GM18502 (cell line): Measurements from ENCODE around the gene TNFRSF14.

Source experiments
- ATAC-seq: cut with Tn5 transposase; IDR thresholded peaks from one replicate; pipeline ENCODE4 v1.9.1; 2021; ENCODE audit warnings: mild to moderate bottlenecking; ENCODE audit not compliant: unreplicated experiment, poor library complexity

Gene TNFRSF14

DNA sequence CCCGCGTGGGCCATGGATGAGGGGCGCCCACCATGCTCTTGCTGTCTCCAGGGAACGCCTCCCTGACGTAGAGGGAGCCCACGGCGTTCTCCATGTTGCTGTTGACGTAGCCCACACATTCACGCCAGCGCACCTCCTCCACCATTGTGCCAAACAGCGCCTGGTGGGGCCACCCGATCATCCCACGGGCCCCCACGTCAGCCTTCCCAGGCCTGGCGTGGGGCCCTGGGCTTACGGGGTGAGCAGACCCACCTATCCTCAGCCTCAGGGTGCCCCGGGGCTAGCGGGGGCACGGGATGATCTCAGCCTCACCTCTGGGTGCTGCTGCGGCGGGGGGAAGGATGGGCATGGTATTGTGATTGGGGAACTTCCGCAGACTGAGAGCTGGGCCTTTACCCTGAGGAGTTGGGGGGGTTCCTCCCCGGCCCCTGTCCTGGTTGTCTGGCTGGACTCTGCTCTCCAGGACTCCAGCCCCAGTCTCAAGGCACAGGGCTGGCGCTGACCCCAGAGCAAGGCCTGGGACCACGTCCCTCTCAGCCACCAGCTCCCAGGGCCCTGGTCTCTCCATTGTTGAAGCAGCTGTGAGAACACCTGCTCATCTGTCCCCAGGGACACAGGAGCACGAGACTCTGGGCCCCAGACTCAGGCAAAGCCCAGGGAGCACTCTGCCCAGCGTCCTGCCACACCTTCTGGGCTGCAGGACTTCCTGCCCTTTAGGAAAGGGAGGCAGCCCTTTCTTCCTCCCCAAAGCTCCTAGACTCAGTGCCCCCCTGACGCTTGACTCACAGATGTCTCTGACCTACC lies 40.6 kb downstream of the TNFRSF14 start:
- ATAC-seq, result no peak

DNA sequence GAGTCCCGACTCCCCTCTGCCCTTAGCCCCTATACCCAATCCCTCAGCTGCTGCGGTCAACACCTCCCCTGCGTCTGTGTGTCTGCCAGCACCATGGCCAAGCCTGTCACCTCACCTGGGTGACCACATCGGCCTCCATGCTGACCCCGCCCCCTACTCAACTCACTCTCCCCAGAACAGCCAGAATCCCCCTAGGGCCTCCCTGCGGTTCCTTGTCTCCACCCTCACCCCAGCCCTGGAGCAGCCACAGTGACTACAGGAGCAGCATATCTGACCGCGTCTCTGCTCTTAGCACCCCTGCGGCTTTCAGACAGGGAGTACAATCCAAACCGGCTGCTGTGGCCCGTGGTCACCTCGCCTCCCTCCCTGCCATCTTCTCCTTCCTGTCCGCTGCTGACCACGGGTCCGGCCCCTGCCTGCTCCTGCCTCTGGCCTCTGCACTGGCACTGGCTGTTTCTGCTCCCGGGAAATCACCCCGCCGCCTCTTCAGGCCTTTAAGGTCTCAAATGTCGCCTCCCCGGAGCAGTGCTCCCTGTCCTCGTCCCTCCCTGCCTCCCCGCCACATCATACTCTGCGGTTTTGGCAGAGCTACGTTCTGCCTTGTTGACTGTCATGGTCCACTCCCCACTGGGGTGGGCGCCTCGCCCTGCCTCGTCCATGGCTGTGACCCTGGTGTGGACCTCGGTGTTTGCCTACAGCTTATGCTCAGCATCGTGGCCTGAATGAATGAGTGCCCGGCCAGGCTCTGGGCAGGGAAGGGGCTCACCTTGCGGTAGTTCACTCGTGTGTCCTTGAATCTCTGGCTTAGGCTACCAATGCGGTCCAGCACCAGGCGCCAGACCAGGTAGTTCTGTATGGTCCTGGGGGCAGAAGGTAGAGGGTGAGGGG lies 41.5 kb downstream of the TNFRSF14 start:
- no peak for ATAC-seq

DNA sequence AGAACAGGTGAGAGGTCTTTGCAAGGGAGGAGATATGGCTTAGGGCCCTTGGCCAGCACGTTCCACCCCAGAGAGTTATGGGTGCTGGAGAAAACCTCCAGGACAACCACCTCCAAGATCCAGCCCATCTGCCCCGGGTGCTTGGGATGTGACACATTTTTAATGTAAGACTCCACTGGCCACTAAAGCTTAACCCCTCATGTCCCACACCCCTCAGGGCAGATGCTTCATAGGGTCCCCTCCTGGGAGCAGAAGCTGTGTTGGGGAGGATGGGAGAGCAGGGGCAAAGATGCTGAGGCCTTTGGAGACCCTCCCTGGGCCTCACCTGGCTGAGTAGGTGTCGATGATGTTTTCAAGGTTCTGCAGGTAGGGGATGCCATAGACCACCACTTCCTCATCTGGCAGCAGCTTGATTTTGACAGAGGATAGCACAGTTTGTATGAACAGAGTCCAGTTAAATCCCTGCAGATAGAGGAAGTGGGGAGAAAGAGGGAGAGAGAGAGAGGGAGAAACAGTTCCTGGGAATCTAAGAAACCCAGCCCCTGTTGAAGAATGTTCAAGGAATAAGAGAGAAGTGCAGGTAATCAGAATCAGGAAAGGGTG lies 42.3 kb downstream of the TNFRSF14 start:
- no peak for ATAC-seq

DNA sequence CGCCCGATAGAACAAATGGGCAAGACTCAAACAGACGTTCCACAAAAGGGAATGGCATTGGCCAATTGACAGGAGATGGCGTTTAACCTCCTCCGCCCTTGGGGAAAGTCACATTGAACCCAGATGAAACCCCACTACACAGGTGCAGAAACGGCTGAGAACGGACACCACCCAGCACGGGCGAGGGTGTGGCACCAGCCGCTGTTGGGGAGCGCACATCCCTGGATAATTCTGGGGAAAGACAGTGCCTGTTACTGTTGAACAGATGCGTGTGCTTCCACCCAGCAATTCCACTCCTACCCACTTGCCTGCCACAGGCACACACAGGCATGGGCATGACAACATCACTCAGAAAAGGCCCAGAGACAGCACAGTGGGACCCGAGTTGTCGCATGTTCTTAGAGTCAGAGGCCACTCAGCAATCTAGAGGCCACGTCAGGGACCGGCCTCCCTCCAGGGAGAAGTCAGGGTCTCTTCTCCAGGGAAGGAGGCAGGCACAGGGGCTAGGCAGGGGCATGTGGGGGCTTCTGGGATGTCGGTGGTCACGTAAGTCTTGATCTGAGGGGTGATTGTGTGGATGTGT lies 45.6 kb downstream of the TNFRSF14 start:
- ATAC-seq, result no peak

DNA sequence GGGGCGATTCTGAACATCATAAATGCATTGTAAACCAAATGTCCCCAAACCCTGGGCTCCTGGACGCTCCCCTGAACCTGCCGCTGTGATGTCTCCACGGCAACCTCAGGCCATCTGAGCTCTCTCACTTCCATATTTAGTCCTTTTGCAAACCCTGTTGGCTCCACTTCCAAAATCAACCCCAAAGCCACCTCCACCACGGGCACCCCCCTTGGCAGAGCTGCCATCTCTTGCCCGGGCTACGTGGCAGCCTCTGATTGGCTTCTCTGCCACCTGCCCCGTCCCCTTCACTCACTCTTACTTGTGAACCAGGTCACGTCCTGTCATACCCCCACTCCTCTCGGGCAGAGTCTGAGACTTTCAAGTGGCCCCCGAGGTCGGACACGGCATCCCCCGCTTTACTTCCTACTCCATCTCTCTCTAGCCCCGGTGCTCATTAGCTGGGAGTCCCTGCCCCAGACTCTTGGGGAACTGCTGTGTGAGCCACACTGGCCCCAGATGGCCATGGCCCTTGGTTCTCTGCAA lies 46.2 kb downstream of the TNFRSF14 start:
- no peak for ATAC-seq

DNA sequence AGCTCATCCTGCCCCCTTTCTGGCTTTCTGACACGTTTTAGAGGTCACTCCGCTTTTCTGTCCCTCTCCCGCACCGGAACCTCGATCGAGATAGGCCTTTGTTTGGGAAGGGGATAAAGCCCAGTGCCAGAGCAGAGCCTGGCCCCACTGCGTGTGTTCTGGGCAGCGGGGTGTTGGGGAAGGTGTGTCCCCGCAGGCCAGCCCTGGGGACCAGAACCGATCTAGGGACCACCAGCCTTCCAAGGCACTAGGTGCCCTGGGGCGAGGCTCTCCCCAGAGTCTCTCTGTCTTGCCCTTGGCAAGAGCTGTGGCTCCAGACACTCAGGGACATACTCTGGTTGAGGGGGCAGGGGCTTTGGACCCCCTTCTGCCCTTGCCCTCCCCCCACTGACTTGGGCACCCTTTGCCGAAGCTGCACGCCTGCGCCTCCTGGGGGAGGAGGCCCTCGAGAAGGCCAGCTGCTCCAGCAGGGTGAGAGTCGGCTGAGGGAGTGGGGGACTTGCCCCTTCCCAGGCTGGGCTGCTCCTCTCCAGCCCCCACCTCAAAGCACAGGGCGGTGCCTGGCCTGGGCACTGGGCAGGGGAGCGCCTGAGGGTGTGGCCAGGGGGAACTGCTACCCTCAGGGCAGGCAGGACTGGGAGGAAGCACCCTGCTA lies 46.8 kb downstream of the TNFRSF14 start:
- no peak for ATAC-seq

DNA sequence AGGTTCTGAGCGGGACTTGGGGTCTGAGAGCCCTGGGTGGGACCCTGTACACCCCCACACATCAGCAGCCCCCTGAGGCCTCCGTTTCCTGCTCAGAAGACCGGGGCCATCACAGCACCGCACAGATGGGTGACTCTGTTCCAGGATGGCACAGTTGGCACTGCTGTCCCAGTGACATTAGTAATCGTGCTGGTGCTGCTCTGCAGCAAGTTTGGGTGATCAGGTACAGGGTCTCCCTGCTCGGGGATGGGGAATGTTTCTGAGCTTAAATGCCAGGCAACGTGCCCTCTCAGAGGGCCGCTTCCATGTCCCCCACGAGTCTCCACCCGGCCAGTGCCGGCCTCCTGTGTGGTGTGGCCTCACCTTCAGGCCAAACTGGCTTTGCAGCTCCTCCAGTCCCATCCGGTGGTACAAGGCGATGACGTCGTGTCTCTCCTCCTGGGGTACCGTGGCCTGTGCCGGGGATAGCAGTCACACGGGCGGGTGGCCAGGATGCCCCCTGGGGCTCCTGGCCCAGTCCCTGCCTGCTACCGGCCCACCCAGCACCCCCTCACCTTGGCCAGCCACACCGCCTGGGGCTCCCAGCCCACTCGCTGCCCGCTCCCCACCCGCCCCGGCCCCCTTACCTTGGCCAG lies 47.5 kb downstream of the TNFRSF14 start:
- no peak for ATAC-seq

DNA sequence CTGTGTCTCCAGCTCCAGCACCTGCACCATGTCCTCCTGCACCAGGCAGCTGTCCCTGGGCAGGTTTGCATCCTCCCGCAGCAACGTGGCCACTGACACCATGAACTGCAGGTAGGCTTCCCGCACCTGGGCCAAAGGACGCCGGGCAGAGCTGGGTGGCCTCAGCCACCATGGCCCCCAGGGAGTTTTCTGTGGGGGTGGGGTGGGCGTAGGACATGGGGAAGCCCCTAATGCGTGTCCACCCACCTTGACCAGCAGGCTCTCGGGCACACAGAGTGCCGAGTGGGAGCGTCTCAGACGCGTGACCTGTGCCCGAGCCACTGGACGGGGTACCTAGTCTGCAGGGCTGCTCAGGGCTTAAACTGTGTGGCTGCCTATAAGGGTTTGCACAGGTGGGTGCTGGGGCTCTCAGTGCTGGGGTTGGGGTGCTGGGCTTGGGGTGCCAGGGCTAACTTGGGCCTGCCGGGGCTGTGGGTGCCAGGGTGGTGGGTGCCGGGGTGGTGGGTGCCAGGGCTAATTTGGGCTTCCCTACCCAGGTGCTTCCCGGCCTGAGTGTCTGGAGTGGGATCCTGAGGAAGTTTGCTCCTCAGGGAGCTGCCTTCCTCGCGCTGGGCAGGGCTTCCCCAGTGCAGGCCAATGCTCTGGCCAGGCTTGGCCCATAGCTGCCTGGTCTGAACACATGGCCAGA lies 48.1 kb downstream of the TNFRSF14 start:
- ATAC-seq, result no peak

DNA sequence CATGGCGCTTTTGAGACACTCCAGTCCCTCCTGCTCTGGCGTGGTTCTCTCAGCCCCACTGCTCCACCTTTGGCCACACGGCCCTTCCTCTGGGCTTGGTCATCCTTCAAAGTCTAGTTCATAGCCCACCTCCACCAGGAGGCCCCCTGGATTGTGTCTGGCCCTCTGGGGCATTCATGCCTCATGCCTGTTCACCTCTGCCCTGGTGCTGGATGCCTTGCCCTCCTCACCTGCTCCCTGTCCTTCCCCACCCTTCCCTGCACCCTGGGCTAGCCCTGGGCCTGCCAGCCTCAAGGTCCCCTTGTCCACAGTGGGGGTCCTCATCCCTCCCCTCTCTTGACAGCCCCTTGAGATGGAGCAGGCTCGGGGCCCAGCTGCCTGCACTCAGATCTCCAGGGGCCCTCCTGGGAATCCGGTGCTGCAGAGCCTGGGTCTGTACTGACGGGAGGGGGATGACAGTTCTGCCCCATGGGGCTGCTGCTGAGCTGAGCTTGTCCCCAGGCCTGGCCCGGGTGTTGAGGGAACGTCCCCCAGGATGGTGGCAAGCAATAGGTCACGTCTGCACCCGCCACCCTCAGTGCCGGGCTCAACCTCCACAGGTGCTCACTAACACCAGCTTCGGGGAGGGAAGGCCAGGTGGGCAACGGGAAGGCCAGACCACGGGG lies 48.8 kb downstream of the TNFRSF14 start:
- ATAC-seq, result no peak

DNA sequence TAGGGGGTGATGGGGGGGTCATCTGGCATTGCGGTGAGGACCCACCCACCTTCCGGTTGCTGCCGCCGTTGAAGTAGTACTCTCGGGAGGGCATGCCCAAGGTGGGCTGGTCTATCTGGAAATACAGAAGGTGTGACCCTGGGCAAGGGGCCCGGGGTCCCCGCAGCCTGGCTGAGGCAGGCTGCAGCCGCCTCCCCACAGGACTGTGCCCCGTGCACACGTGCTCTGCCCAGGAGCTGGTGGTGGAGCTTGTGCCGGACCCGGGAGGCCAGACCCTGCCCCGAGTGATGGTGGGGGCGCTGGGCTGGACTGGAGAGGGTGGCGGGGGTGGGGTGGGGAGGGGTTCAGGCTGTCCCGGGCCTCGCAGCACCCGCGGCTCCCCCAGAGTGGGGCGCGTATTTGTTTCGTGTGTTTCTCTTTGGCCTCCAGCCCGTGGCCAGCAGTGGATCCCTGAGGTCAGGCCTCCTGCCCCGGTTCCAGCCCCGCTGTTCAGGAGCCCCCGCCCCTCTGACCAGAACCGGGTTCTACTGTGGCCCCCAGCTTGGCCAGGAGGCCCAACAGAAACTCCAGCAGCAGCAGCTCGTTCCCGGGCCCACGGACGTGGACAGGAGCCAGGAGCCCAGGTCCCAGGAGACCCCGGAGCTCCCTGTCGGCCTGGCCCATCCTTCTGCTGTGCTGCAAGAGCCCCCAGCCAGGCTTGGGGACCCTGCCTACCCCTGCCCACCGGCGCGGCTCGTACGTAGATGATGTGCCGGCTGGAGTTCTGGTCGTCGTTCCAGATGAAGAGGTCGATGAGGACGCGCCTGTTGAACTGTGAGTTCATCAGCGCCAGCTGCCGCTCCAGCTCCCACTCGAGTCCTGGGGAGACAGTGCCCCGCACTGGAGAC lies 49.6 kb downstream of the TNFRSF14 start:
- ATAC-seq, result no peak

DNA sequence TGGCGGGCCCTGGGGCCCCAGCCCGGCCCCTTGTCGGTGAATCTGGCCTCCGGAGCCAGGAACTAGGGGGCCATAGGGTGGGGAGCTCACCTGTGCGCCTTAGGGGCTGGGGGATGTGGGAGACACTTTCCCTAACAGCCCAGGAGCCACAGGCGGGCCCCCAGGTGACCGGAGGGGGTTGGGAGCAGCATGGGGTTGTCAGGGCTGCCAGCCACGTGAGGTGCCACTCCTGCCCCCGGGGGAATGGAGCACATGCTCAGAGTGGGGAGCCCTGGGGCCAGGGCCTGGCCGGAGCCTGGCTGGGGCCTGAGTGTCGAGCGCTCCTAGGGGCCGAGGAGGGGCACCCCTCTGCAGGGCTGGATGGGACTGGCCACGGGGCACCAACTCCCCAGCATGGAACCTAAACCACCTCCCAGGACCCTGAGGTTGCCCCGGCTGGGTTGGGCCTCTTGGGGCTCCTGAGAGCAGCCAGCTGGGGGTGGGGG lies 50.3 kb downstream of the TNFRSF14 start:
- no peak for ATAC-seq

DNA sequence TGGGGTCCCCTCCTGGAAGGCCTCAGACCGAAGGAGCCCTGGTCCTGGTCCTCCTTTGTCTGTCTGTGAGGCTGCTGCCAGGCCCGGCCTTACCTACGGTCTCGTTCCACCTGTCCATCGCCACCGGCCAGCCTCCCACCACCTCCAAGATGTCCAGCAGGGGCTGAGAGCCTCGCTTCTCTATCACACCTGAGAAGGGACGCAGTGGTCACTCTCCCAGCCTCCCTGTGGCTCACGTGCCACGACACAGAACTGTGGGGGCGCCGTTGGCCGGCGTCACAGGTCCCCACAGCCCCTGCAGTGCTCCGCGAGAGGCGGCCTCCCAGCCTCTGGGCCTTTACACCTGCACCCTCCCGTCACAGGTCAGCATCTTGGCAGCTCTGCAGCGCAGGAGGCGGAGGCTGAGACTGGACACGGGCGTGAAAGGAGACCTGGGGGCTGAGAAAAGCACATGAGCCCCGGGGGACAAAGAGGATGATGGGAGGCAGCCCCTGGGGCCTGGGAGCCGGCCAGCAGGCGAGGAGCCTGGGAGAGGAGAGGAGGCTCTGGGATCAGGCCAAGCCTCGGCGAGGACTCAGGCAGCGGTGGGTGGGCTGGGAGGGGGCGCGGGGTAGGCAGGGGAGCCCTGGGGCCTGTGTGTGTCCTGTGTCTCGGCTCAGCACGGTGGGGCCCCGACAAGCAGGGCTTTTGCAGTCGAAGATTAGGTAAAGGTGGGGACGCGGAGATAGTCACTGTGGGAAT lies 50.9 kb downstream of the TNFRSF14 start:
- ATAC-seq, result no peak

DNA sequence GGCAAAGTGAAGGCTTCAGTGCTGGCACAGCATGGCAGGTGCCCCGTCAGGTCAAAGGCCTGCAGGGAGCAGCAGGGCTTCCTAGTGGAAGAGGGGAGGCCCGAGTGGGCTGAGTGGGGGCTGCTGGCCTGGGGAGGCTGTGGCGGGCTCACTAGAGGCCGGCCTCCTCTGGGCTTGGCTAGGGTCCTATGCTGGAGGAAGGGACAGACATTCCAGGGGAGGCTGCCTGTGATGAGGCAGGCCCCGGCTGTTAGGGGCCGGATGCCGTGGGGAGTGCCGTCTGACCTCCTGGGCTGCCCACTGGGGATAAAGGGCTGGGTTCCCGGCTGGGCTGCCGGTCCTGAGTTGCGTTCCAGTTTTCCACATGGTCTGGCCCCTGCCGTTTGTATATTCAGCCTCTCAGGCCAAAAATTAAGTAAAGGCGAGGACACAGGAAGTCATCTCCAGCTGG lies 51.5 kb downstream of the TNFRSF14 start:
- ATAC-seq, result no peak

DNA sequence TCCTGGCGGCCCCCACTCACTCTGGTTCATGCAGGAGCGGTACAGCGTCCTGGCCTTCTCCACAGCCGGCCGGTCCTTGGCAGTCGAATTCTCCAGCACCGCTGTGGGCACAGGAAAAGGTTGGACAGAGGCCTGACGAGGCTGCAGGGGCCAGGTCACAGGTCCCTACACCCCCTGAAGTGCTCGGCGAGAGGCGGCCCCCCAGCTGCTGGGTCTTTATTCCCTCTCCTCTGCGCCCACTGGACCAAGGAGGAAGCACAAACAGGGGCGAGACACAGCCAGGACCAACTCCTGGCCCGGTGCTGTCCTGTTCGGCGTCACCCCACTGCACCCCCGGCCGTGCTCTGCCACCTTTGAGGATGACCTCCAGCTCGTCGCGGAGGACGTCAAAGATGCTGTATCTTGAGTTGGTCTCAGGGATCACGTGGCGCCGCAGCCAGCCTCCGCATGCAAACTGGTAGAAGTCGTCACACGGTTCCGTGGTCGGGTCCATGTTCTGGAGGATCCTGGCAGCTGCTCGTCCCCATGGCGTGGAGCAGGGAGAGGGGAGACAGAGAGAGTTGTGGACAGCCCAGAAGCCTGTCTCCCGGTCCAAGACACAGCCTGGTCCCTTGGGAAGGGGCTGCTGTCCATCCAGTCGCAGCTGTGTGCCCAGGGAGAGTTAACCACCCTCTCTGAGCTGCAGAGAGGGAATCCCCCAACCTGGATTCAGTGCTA lies 53.3 kb downstream of the TNFRSF14 start:
- ATAC-seq, result no peak

DNA sequence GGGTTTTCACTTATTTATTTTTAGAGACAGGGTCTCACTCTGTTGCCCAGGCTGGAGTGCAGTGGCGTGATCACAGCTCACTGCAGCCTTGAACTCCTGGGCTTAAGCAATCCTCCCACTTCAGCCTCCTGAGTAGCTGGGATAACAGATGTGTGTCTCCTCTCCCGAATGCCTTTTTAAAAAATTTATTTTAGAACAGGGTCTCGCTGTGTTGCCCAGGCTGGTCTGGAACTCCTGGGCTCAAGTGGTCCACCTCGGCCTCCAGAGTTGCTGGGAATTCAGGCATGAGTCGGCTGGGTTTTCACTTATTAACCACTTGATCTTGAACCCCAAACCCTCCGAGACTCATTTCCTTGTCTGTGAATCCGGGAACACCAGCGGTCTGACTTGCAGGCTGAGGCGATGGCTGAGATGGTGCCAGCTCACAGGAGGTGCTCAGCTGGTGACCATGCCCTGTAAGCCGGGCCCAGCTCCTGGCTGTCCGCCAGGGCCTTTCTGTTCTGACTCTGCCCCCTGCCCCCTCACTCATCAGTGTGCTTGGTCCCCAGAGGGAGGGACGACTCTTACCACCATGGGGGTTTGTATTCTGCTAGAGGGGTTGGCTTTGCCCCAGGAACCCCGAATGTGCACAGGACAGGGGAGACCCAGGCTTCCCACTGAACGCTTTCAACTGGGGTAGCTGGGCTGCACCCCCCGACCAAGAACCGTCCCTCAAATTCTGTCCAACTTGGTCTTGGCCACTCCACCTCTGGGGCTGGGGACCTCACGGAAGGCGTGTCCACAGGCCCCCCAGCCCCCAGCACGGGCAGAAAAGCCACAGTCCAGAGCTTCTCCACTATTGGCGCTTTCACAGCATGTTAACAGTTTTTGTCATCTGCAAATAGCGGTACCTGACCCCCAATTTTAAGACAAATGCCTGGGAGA lies 54.1 kb downstream of the TNFRSF14 start:
- ATAC-seq, result no peak
